Activated B cell treated with CpG ODN at 0.5 μM for 24 hours (primary cell): ENCODE data around the gene FAM53B. TPM values are rescaled to one million over a fixed set of nuclear protein-coding genes. Genes with fewer than 3 reads are reported as not detected.

Source experiments
- ATAC-seq: fragments of 200-7000 bp; cut with Tn5 transposase; one replicate; pipeline ENCODE4 v1.10.0; 2021; ENCODE audit warnings: low read depth, mild to moderate bottlenecking, moderate library complexity
- CTCF ChIA-PET: fragments of 350-600 bp; sonication (Branson Sonifier 250); formaldehyde crosslinking; loops from one replicate; lab custom pipeline; 2021; ENCODE audit warnings: antibody characterized with exemption; lab: Charles Lee
- POLR2A ChIA-PET: fragments of 350-600 bp; sonication (Branson Sonifier 250); formaldehyde crosslinking; loops from one replicate; lab custom pipeline; 2021; ENCODE audit warnings: antibody characterized with exemption; lab: Charles Lee
- DNase-seq: peaks from one replicate; pipeline ENCODE4 v3.0.0; 2022
- H3K27ac Mint-ChIP-seq: one replicate; pipeline ENCODE4 v1.8.0; 2020; ENCODE audit warnings: mixed read lengths
- H3K27me3 Mint-ChIP-seq: one replicate; pipeline ENCODE4 v1.8.0; 2021; ENCODE audit warnings: mixed read lengths
- H3K36me3 Mint-ChIP-seq: one replicate; pipeline ENCODE4 v1.8.0; 2021; ENCODE audit warnings: low read depth, mixed read lengths
- H3K4me1 Mint-ChIP-seq: one replicate; pipeline ENCODE4 v1.8.0; 2021; ENCODE audit warnings: mixed read lengths
- H3K4me3 Mint-ChIP-seq: one replicate; pipeline ENCODE4 v1.8.0; 2020; ENCODE audit warnings: mild to moderate bottlenecking, mixed read lengths
- H3K9me3 Mint-ChIP-seq: one replicate; pipeline ENCODE4 v1.8.0; 2020; ENCODE audit warnings: mixed read lengths
- intact Hi-C: fragments of 100-400 bp; cut with micrococcal nuclease; formaldehyde crosslinking; loops from one replicate; pipeline ENCODE4 v1.15.1; 2024
- total RNA-seq: library from RNA; stranded (reverse); gene quantifications from 2 replicates; pipeline ENCODE4 v1.2.3, GENCODE V29; 2022
- TF ChIP-seq, protein P1 (sequence below): fragments of 200-600 bp; IDR thresholded peaks from one replicate; pipeline ENCODE4 v1.8.0; 2022; ENCODE audit warnings: antibody characterized with exemption, mild to moderate bottlenecking

FAM53B gene
- total RNA-seq, 1 donor from 2014 or later = 73.9 TPM

DNA sequence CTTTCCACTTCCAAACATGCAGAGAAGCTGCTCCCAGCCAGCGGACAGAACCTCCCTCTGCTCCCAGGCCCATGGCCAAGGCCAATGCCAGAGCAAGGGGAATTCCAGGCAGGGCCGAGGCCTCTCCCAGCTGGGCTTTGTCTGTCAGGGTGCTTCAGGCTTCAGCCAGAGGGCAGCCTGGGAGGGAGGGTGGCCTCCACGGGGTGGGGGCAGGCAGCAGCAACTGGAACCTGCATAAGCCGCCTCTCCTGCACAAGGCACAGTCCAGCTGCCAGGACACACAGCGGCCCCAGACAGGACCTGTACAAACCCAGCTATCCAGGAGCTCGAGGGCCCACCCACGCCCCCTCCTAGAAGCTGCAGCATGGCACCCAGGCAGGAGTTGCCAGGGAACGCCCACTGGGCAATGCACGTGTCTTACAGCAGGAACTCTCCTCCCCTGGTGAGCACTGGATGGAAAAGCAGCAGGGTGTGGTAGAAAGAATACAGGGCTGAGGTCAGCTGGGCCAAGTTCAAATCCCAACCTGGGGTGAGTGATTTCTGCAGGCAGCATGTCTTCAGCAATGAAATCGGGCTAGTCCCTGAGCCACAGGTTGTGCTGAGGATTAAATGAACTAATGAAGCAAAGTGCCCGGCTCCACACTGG is 7.6 kb downstream of the FAM53B start:
- intact Hi-C loops = no loop called here

GRCh38 chr10:124735491-124736286 is 8.5 kb downstream of the FAM53B start:
- DNase-seq = no peak
- peaks cover 40% of the 10 kb centered on the region for H3K36me3 Mint-ChIP-seq

More for the DNA sequence above, 7.6 kb downstream of the FAM53B start:
- ChIA-PET CTCF (interaction anchor here (0.9 to 1.2 kb wide), 2 partner anchors 17 to 89 kb away, joined by 3 to 4 read pairs; no protein-coding TSS in a partner anchor), POLR2A (interaction anchor here (0.9 to 2.9 kb wide), 7 partner anchors 9 to 202 kb away, joined by 3 to 18 read pairs (median 4); no protein-coding TSS in a partner anchor)
- H3K27me3 Mint-ChIP-seq = no peaks in the 10 kb centered on the region
- DNase-seq = no peak
- H3K27ac Mint-ChIP-seq = peak overlapping the region; percentile 97
- TF ChIP-seq, protein P1, sequence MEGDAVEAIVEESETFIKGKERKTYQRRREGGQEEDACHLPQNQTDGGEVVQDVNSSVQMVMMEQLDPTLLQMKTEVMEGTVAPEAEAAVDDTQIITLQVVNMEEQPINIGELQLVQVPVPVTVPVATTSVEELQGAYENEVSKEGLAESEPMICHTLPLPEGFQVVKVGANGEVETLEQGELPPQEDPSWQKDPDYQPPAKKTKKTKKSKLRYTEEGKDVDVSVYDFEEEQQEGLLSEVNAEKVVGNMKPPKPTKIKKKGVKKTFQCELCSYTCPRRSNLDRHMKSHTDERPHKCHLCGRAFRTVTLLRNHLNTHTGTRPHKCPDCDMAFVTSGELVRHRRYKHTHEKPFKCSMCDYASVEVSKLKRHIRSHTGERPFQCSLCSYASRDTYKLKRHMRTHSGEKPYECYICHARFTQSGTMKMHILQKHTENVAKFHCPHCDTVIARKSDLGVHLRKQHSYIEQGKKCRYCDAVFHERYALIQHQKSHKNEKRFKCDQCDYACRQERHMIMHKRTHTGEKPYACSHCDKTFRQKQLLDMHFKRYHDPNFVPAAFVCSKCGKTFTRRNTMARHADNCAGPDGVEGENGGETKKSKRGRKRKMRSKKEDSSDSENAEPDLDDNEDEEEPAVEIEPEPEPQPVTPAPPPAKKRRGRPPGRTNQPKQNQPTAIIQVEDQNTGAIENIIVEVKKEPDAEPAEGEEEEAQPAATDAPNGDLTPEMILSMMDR = no peak
- peak overlapping the region; percentile 58 for H3K4me3 Mint-ChIP-seq
- peaks cover 39% of the 10 kb centered on the region for H3K36me3 Mint-ChIP-seq
- no peak for ATAC-seq
- H3K4me1 Mint-ChIP-seq = peaks cover 100% of the 10 kb centered on the region
- H3K9me3 Mint-ChIP-seq = no peaks in the 10 kb centered on the region

DNA sequence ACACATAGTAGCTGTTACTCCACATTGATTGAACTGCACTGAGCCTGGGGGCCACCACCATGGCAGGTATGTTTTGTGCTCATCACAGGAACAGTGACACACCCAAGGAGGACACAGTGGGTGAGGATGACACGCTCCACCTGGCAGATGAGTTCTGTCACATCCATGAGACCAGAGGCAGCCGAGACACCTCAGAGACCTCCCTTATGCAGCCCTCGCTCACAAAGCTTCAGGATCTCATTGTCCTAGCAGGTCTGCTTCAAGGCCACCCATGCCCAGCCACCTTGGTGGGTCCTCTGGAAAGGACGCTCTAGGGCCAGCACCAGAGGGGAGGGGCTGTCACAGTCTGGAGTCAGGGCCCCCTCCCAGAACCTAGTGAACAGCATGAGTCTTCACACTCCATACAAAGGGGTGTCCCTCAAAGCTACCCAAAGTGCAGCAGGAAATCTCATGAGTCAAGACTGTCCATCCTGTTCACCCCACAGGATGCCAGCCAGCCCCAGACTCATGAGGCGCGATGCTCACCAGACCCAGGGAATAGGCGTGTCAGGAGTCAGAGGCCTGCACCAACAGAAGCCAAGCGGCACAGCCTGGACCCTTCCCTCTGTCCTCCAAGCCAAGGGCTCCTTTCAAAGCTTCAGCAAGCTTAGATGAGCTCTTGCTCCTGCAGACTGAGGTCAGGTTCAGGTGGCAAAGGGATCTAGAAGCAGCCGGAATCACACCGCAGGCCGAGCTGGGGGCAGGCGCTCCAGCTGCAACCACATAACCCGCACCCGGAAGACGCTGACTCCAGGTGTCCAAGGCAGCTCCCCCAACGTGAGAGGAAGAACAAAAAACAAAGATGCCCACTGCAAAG is 9.6 kb downstream of the FAM53B start:
- ChIA-PET CTCF (interaction anchor here (1.1 to 3.3 kb wide), 6 partner anchors 12 to 201 kb away, joined by 3 to 17 read pairs (median 6); no protein-coding TSS in a partner anchor), POLR2A (interaction anchor here (0.6 to 8.9 kb wide), 15 partner anchors 6 to 199 kb away, joined by 3 to 135 read pairs (median 5); partner anchors contain the start of gene FAM53B)
- ATAC-seq = peak; percentile 81
- peaks cover 52% of the 10 kb centered on the region for H3K36me3 Mint-ChIP-seq
- no peaks in the 10 kb centered on the region for H3K27me3 Mint-ChIP-seq
- H3K9me3 Mint-ChIP-seq = no peaks in the 10 kb centered on the region
- intact Hi-C loops = loop anchor here (1.0 kb wide), 1 partner anchor 11 kb away; no protein-coding TSS in a partner anchor
- peaks cover 100% of the 10 kb centered on the region for H3K4me1 Mint-ChIP-seq
- peak overlapping the region; percentile 82 for H3K27ac Mint-ChIP-seq
- H3K4me3 Mint-ChIP-seq = peak overlapping the region; percentile 58
- no peak for DNase-seq
- TF ChIP-seq, protein P1 = no peak

More at GRCh38 chr10:124735491-124736286, 8.5 kb downstream of the FAM53B start:
- no peak for ATAC-seq
- TF ChIP-seq, protein P1 = no peak
- Mint-ChIP-seq H3K4me3 (peak overlapping the region; percentile 58), H3K27ac (peak overlapping the region; percentile 97), H3K9me3 (no peaks in the 10 kb centered on the region), H3K27me3 (no peaks in the 10 kb centered on the region), H3K4me1 (peaks cover 100% of the 10 kb centered on the region)
- intact Hi-C loops = no loop called here
- ChIA-PET POLR2A (interaction anchor here (0.9 to 8.9 kb wide), 8 partner anchors 11 to 135 kb away, joined by 3 to 135 read pairs (median 6); no protein-coding TSS in a partner anchor), CTCF (interaction anchor here (1.6 to 3.3 kb wide), 3 partner anchors 13 to 108 kb away, joined by 3 to 17 read pairs (median 13); no protein-coding TSS in a partner anchor)

- intact Hi-C loops = loop anchor here (1.0 kb wide), 3 partner anchors 8 to 15 kb away; no protein-coding TSS in a partner anchor
- Mint-ChIP-seq H3K4me3 (peak overlapping the region; percentile 58), H3K36me3 (peaks cover 51% of the 10 kb centered on the region), H3K4me1 (peaks cover 100% of the 10 kb centered on the region), H3K9me3 (no peaks in the 10 kb centered on the region), H3K27ac (peak overlapping the region; percentile 82), H3K27me3 (no peaks in the 10 kb centered on the region)
- no peak for ATAC-seq
- DNase-seq = no peak
- POLR2A ChIA-PET = interaction anchor here (0.6 to 8.9 kb wide), 18 partner anchors 7 to 198 kb away, joined by 3 to 135 read pairs (median 5); partner anchors contain the start of genes ABRAXAS2 and FAM53B
- TF ChIP-seq, protein P1 = no peak
- CTCF ChIA-PET = interaction anchor here (0.6 to 3.3 kb wide), 11 partner anchors 11 to 204 kb away, joined by 3 to 17 read pairs (median 3); no protein-coding TSS in a partner anchor
Observed at GRCh38 chr10:124733571-124734245, 10.5 kb downstream of the FAM53B start.
